Stimulated activated CD4-positive, alpha-beta T cell treated with anti-CD3 and anti-CD28 coated beads, Interleukin-4, amount 100 ng/mL, for 1 hour (primary cell): ENCODE data around the gene MAD2L1.

Source experiments
- DNase-seq: peaks from one replicate; pipeline ENCODE4 v3.0.0-alpha.2; 2020

The MAD2L1 gene

GRCh38 chr4:120057416-120057815 is 9.2 kb downstream of the MAD2L1 start:
- no peak for DNase-seq

GRCh38 chr4:120056246-120056645 is 10.4 kb downstream of the MAD2L1 start:
- no peak for DNase-seq

GRCh38 chr4:120055795-120056194 is 10.9 kb downstream of the MAD2L1 start:
- no peak for DNase-seq

GRCh38 chr4:120055162-120055561 is 11.5 kb downstream of the MAD2L1 start:
- no peak for DNase-seq

- DNase-seq, result no peak
Measured at GRCh38 chr4:120053911-120054310, 12.7 kb downstream of the MAD2L1 start.

- no peak for DNase-seq
Measured at GRCh38 chr4:120052856-120053255, 13.8 kb downstream of the MAD2L1 start.

- DNase-seq, result no peak
Measured at GRCh38 chr4:120051253-120051652, 15.4 kb downstream of the MAD2L1 start.

GRCh38 chr4:120049732-120050494 is 16.7 kb downstream of the MAD2L1 start:
- peak; percentile 51 for DNase-seq

GRCh38 chr4:120043828-120044227 is 22.8 kb downstream of the MAD2L1 start:
- no peak for DNase-seq

- no peak for DNase-seq
Measured at GRCh38 chr4:120037411-120037810, 29.2 kb downstream of the MAD2L1 start.

- no peak for DNase-seq
Measured at GRCh38 chr4:120034913-120035312, 31.7 kb downstream of the MAD2L1 start.

- no peak for DNase-seq
Measured at GRCh38 chr4:120026853-120027252, 39.8 kb downstream of the MAD2L1 start.

- DNase-seq, result no peak
Measured at GRCh38 chr4:120025516-120025915, 41.1 kb downstream of the MAD2L1 start.

- no peak for DNase-seq
Measured at GRCh38 chr4:120018786-120019185, 47.9 kb downstream of the MAD2L1 start.

GRCh38 chr4:120017939-120018692 is 48.5 kb downstream of the MAD2L1 start:
- no peak for DNase-seq

- no peak for DNase-seq
Measured at GRCh38 chr4:120011725-120012124, 54.9 kb downstream of the MAD2L1 start.

- no peak for DNase-seq
Measured at GRCh38 chr4:120010646-120011045, 56.0 kb downstream of the MAD2L1 start.

GRCh38 chr4:120009731-120010130 is 56.9 kb downstream of the MAD2L1 start:
- DNase-seq, result no peak

GRCh38 chr4:120008957-120009356 is 57.7 kb downstream of the MAD2L1 start:
- DNase-seq, result no peak

GRCh38 chr4:120007896-120008436 is 58.7 kb downstream of the MAD2L1 start:
- no peak for DNase-seq

GRCh38 chr4:120007191-120007871 is 59.3 kb downstream of the MAD2L1 start:
- no peak for DNase-seq
